A549 (cell line): ENCODE measurements around the gene SURF2. TPM values are rescaled to one million over a fixed set of nuclear protein-coding genes. Genes with fewer than 3 reads are reported as not detected.
A peak's percentile ranks its signal among the peaks of the same experiment; 100 is the strongest.

Experiments
- ATAC-seq, 2 experiments: fragments of 200-7000 bp in 1 of 2; fragments of >200 bp in 1 of 2; cut with Nextera tagmentation in 1 of 2; cut with Tn5 transposase in 1 of 2; 3 replicates each; pipeline versions ENCODE4 v1.8.0 to v1.9.1; 2018 to 2020; ENCODE audit warnings: mild to moderate bottlenecking in 1 of 2, moderate library complexity in 1 of 2
- CTCF ChIA-PET: fragments of 300-600 bp; sonication (Branson Sonifier 250); formaldehyde crosslinking; extraction: SDS; loops from one replicate; lab custom pipeline; 2021; ENCODE audit warnings: antibody characterized with exemption, inconsistent platforms; lab: Yijun Ruan, JAX
- POLR2A ChIA-PET: fragments of 350-600 bp; formaldehyde crosslinking; extraction: SDS; loops from one replicate; lab custom pipeline; 2021; ENCODE audit warnings: antibody characterized with exemption, inconsistent platforms; lab: Yijun Ruan, JAX
- DNase-seq, 2 experiments: peaks; one replicate each; pipeline versions ENCODE4 v3.0.0 to v3.0.0-alpha.2; 2011 to 2016; ENCODE audit warnings: low read depth in 1 of 2, low spot score in 1 of 2
- FAIRE-seq: peaks from 2 replicates; lab custom pipeline; 2011; peaks lifted over from hg19 to GRCh38; lab: Jason Lieb, UNC
- H3K27ac ChIP-seq, 2 experiments: fragments of >200 bp; sonication (Bioruptor Twin); formaldehyde crosslinking; 3 replicates each; pipeline ENCODE4 v1.5.1; 2016 to 2017
- H3K4me1 ChIP-seq: fragments of >200 bp; sonication (Bioruptor Twin); formaldehyde crosslinking; 3 replicates; pipeline ENCODE4 v1.6.1; 2016
- H3K4me2 ChIP-seq: fragments of >200 bp; sonication (Bioruptor Twin); formaldehyde crosslinking; 3 replicates; pipeline ENCODE4 v1.6.1; 2016
- H3K4me3 ChIP-seq: fragments of >200 bp; sonication (Bioruptor Twin); formaldehyde crosslinking; 3 replicates; pipeline ENCODE4 v1.5.1; 2016
- H3K9me3 ChIP-seq: fragments of >200 bp; sonication (Bioruptor Twin); formaldehyde crosslinking; 3 replicates; pipeline ENCODE4 v1.6.1; 2016
- BHLHE40 ChIP-seq: IDR thresholded peaks from 2 replicates; pipeline ENCODE4 v1.6.1; 2012; ENCODE audit warnings: low read depth, low read length, inconsistent platforms
- CHD4 ChIP-seq: fragments of 200-600 bp; sonication (generic); IDR thresholded peaks from 2 replicates; pipeline ENCODE4 v1.6.1; 2016; ENCODE audit warnings: antibody characterized with exemption, mild to moderate bottlenecking, borderline replicate concordance
- EHF ChIP-seq: fragments of 250-450 bp; sonication (Bioruptor Pico); IDR thresholded peaks from 2 replicates; pipeline ENCODE4 v1.5.0; 2020; ENCODE audit warnings: mild to moderate bottlenecking
- ESRRA ChIP-seq: fragments of 150-350 bp; IDR thresholded peaks from 2 replicates; pipeline ENCODE4 v1.6.1; 2014; ENCODE audit warnings: mild to moderate bottlenecking, low read length, borderline replicate concordance
- HDAC2 ChIP-seq: fragments of 200-600 bp; sonication (generic); IDR thresholded peaks from 2 replicates; pipeline ENCODE4 v1.6.1; 2016
- HOXA7 ChIP-seq: fragments of 250-450 bp; sonication (Bioruptor Pico); IDR thresholded peaks from 2 replicates; pipeline ENCODE4 v1.5.0; 2020; ENCODE audit warnings: mild to moderate bottlenecking, moderate library complexity
- KDM5A ChIP-seq: fragments of 200-600 bp; sonication (generic); IDR thresholded peaks from 2 replicates; pipeline ENCODE4 v1.6.1; 2016; ENCODE audit warnings: antibody characterized with exemption, mild to moderate bottlenecking
- NPAS2 ChIP-seq: fragments of 250-450 bp; sonication (Bioruptor Pico); IDR thresholded peaks from 2 replicates; pipeline ENCODE4 v1.8.0; 2022; ENCODE audit warnings: mild to moderate bottlenecking, moderate library complexity, borderline replicate concordance
- PHF8 ChIP-seq: fragments of 200-600 bp; sonication (generic); IDR thresholded peaks from 2 replicates; pipeline ENCODE4 v1.6.1; 2016; ENCODE audit warnings: low read depth, mild to moderate bottlenecking, antibody characterized with exemption, moderate library complexity, borderline replicate concordance
- POLR2A ChIP-seq: IDR thresholded peaks from 2 replicates; pipeline ENCODE4 v1.6.1; 2012; ENCODE audit warnings: mild to moderate bottlenecking, low read length
- RAD21 ChIP-seq, 2 experiments: fragments of >200 bp in 1 of 2; sonication (Bioruptor Twin) in 1 of 2; formaldehyde crosslinking in 1 of 2; IDR thresholded peaks in 1 of 2; conservative IDR thresholded peaks in 1 of 2; 2 replicates in 1 of 2; 3 replicates in 1 of 2; pipeline ENCODE4 v1.6.1; 2012 to 2018; ENCODE audit warnings: inconsistent platforms in 1 of 2
- RCOR1 ChIP-seq: fragments of 150-350 bp; IDR thresholded peaks from 2 replicates; pipeline ENCODE4 v1.6.1; 2014; ENCODE audit warnings: antibody characterized with exemption, low read length, low read depth
- SMC3 ChIP-seq: fragments of >200 bp; sonication (Bioruptor Twin); formaldehyde crosslinking; IDR thresholded peaks from 3 replicates; pipeline ENCODE4 v1.6.1; 2018; ENCODE audit warnings: inconsistent platforms
- SREBF2 ChIP-seq: fragments of 450-650 bp; IDR thresholded peaks from 2 replicates; pipeline ENCODE4 v1.6.1; 2014; ENCODE audit warnings: mild to moderate bottlenecking, moderate library complexity
- ZC3H11A ChIP-seq: fragments of 450-650 bp; IDR thresholded peaks from 2 replicates; pipeline ENCODE4 v1.6.1; 2014; ENCODE audit warnings: antibody characterized with exemption, mild to moderate bottlenecking
- ZFP36 ChIP-seq: fragments of 450-650 bp; IDR thresholded peaks from 2 replicates; pipeline ENCODE4 v1.6.1; 2014; ENCODE audit warnings: borderline replicate concordance; ENCODE audit not compliant: partially characterized antibody
- WGBS: methylation state at CpG from one replicate; pipeline ENCODE4 v1.1.6; 2017; ENCODE audit errors: missing lambda C conversion rate; 5-methylcytosine and 5-hydroxymethylcytosine counted together
- polyA plus RNA-seq, 4 experiments: library from polyadenylated mRNA; depleted of rRNA in 3 of 4; stranded (reverse); fragments of >200 nt; fragmentation: RNase III in 1 of 4; extraction: RNeasy Plus Mini Kit Qiagen cat#74134 plus additional on column Dnase treatment in 1 of 4; gene quantifications; 2 replicates in 3 of 4; 3 replicates in 1 of 4; pipeline ENCODE4 v1.2.3, GENCODE V29; 2011 to 2017
- TF ChIP-seq, protein P1 (sequence below): fragments of >200 bp; sonication (Bioruptor Twin); formaldehyde crosslinking; IDR thresholded peaks from 3 replicates; pipeline ENCODE4 v1.5.1; 2016
- TF ChIP-seq, protein P2 (sequence below): fragments of 250-450 bp; sonication (Bioruptor Pico); IDR thresholded peaks from 2 replicates; pipeline ENCODE4 v1.5.0; 2020; ENCODE audit warnings: low read depth, mild to moderate bottlenecking, moderate library complexity
- TF ChIP-seq, protein P3 (sequence below): fragments of >200 bp; sonication (Bioruptor Twin); formaldehyde crosslinking; IDR thresholded peaks from 3 replicates; pipeline ENCODE4 v1.6.1; 2016
- TF ChIP-seq, protein P4 (sequence below): IDR thresholded peaks from 2 replicates; pipeline ENCODE4 v1.6.1; 2012
- TF ChIP-seq, protein P5 (sequence below): fragments of 450-650 bp; IDR thresholded peaks from 2 replicates; pipeline ENCODE4 v1.6.1; 2014; ENCODE audit warnings: antibody characterized with exemption

The SURF2 gene
- polyA plus RNA-seq, 2 of the 4 experiments (the other 2 are of a cell fraction) = 25.2 to 34.9 TPM

DNA sequence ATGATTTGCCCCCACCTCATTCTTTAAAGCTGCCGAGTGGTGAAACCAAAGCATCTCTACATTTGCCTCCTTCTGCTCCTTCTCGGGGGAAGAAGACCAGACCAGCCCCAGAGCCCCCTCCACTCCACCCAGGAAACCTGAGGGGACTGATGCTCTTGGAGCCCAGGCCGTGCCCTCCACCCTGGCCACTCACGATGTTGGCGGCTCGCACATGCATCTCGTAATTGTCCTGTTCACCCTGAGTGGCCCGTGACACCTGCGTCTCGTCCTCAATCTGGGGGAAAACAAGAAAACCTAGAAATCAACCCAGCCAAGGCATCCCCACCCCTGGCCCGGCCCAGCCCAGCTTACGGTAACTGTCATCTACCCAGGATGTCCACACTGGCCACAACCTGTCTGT is 11.4 kb upstream of the SURF2 start:
- H3K4me2 ChIP-seq = no peak overlapping the region
- ATAC-seq (no peak), FAIRE-seq (no peak), DNase-seq (no peak)
- H3K27ac ChIP-seq = no peak overlapping the region
- ChIA-PET CTCF (interaction anchor here (1.5 to 6.2 kb wide), 4 partner anchors 12 to 159 kb away, joined by 4 to 59 read pairs (median 13); partner anchors contain the start of genes SURF1 and SURF2), POLR2A (no interaction called here)
- no peaks in the 10 kb centered on the region for H3K9me3 ChIP-seq
- TF ChIP-seq EHF (no peak), SMC3 (no peak), HDAC2 (no peak)
- TF ChIP-seq, protein P1, sequence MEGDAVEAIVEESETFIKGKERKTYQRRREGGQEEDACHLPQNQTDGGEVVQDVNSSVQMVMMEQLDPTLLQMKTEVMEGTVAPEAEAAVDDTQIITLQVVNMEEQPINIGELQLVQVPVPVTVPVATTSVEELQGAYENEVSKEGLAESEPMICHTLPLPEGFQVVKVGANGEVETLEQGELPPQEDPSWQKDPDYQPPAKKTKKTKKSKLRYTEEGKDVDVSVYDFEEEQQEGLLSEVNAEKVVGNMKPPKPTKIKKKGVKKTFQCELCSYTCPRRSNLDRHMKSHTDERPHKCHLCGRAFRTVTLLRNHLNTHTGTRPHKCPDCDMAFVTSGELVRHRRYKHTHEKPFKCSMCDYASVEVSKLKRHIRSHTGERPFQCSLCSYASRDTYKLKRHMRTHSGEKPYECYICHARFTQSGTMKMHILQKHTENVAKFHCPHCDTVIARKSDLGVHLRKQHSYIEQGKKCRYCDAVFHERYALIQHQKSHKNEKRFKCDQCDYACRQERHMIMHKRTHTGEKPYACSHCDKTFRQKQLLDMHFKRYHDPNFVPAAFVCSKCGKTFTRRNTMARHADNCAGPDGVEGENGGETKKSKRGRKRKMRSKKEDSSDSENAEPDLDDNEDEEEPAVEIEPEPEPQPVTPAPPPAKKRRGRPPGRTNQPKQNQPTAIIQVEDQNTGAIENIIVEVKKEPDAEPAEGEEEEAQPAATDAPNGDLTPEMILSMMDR = no peak
- TF ChIP-seq, protein P2, sequence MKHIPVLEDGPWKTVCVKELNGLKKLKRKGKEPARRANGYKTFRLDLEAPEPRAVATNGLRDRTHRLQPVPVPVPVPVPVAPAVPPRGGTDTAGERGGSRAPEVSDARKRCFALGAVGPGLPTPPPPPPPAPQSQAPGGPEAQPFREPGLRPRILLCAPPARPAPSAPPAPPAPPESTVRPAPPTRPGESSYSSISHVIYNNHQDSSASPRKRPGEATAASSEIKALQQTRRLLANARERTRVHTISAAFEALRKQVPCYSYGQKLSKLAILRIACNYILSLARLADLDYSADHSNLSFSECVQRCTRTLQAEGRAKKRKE (CRISPR knock-in tag) = no peak
- no peak overlapping the region for H3K4me3 ChIP-seq
- 96% methylated on average over 12 of the region's 12 CpGs for WGBS
- H3K4me1 ChIP-seq = peaks cover 14% of the 10 kb centered on the region

DNA sequence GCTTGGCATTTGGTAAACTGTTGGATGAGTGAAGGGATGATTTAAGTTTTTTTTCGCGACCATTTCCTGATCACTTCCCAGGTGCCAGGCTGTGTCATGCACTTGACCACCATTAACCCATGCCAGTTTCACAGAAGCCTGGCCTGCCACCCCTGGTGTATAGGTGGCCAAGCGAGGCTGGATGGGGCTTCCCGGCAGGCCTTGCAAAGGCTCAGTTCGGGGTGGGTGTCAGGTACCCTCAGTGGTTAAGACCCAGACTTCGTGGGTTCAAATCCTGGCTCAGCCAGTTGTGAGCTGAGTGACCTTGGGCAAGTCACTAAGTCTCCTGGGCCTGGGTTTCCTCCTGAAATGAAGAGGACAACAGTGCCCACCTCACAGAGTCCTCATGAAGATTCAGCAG is 10.8 kb upstream of the SURF2 start:
- no peak for FAIRE-seq
- TF ChIP-seq ZC3H11A (no peak), SMC3 (no peak), PHF8 (no peak), HDAC2 (no peak), RAD21 (conservative IDR thresholded peaks at IDR 0.05 in 1 of 2, IDR thresholded peaks at IDR 0.05 in 1 of 2) (no peak), POLR2A (no peak), SREBF2 (no peak), NPAS2 (no peak), ESRRA (no peak), ZFP36 (no peak), HOXA7 (CRISPR knock-in tag) (no peak)
- TF ChIP-seq, protein P3, sequence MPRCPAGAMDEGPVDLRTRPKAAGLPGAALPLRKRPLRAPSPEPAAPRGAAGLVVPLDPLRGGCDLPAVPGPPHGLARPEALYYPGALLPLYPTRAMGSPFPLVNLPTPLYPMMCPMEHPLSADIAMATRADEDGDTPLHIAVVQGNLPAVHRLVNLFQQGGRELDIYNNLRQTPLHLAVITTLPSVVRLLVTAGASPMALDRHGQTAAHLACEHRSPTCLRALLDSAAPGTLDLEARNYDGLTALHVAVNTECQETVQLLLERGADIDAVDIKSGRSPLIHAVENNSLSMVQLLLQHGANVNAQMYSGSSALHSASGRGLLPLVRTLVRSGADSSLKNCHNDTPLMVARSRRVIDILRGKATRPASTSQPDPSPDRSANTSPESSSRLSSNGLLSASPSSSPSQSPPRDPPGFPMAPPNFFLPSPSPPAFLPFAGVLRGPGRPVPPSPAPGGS = no peak
- TF ChIP-seq, protein P4, sequence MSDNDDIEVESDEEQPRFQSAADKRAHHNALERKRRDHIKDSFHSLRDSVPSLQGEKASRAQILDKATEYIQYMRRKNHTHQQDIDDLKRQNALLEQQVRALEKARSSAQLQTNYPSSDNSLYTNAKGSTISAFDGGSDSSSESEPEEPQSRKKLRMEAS = no peak
- TF ChIP-seq, protein P5, sequence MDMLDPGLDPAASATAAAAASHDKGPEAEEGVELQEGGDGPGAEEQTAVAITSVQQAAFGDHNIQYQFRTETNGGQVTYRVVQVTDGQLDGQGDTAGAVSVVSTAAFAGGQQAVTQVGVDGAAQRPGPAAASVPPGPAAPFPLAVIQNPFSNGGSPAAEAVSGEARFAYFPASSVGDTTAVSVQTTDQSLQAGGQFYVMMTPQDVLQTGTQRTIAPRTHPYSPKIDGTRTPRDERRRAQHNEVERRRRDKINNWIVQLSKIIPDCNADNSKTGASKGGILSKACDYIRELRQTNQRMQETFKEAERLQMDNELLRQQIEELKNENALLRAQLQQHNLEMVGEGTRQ = no peak
- TF ChIP-seq, all 56 proteins: peak for 0
- ChIA-PET POLR2A (no interaction called here), CTCF (interaction anchor here (0.7 to 3.4 kb wide), 3 partner anchors 16 to 159 kb away, joined by 3 to 10 read pairs (median 4); no protein-coding TSS in a partner anchor)
- Histone ChIP-seq H3K4me3 (no peak overlapping the region), H3K9me3 (no peaks in the 10 kb centered on the region), H3K4me2 (no peak overlapping the region), H3K27ac (no peak overlapping the region), H3K4me1 (peaks cover 19% of the 10 kb centered on the region)
- ATAC-seq = no peak
- 91% methylated on average over 6 of the region's 6 CpGs for WGBS
- DNase-seq = no peak

DNA sequence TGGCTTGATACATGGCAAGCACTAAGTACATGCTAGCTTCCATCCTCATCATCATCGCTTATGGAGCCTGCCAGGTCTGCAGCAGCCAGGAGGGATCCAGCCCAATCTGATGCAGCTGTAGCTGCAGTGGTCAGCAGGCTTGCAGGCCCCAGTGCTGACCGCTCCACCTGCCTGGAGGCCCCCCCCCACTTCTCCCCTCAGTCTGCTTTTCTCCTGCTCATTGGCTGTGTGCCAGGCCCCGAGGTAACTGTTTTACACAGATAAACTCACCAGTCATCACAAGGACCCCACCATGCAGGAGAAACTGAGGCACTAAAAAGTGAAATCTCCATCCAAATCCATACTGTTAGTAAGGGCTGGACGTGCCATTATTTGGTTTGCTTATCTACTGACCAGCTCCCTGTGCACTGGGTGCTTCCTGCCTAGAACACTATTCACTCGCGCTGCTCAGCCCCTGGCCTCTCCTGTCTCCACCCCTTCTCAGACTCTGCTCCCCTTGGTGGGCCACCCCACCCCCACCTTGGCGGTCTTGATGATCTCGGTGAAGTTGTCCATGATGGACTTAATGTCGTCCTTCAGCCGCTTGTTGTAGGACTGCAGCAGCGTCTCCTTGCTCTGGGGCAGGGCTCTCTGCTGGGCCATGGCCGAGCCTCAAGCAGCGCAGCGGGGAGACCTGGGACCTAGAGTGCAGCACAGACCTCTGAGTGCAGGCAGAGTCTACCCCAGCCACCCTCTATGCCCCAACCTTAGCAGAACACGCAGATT is 10.1 kb upstream of the SURF2 start:
- 75% methylated on average over 7 of the region's 15 CpGs for WGBS
- CTCF ChIA-PET = interaction anchor here (0.7 to 3.4 kb wide), 3 partner anchors 16 to 160 kb away, joined by 3 to 10 read pairs (median 4); no protein-coding TSS in a partner anchor
- FAIRE-seq (no peak), DNase-seq (no peak), ATAC-seq (no peak; a peak in 1 of 6 replicates)
- no peak for TF ChIP-seq BHLHE40
- no peak for TF ChIP-seq CHD4
- no peak for TF ChIP-seq RCOR1
- TF ChIP-seq KDM5A = no peak
- TF ChIP-seq, protein P4 = no peak
- TF ChIP-seq, protein P2 (CRISPR knock-in tag) = no peak
- H3K4me1 ChIP-seq = peaks cover 19% of the 10 kb centered on the region
- H3K27ac ChIP-seq = peak overlapping the region; percentile 98 to 99
- H3K4me2 ChIP-seq = peak overlapping the region; percentile 87
- H3K4me3 ChIP-seq = peak overlapping the region; percentile 100
- no peaks in the 10 kb centered on the region for H3K9me3 ChIP-seq
- POLR2A ChIA-PET = no interaction called here
